COLO829 (cell line): Measurements from ENCODE around the gene SNORC.

Experiments
- DNase-seq: peaks from one replicate; pipeline ENCODE4 v3.0.0; 2012; ENCODE audit warnings: low spot score

Gene SNORC

GRCh38 chr2:232926431-232926939 is 56.4 kb downstream of the SNORC start:
- DNase-seq: no peak

- no peak for DNase-seq
These were observed 57.1 kb downstream of the SNORC start for GRCh38 chr2:232927032-232927792.

- DNase-seq: no peak
These were observed 57.9 kb downstream of the SNORC start for GRCh38 chr2:232927793-232928550.
